Retinal pigment epithelial cell (primary cell): Measurements from ENCODE around the gene ADCK2.
A peak's percentile ranks its signal among the peaks of the same experiment; 100 is the strongest.
"Not testable (repeated sequence)": the region's sequence is repeated elsewhere in the genome, so short reads cannot be mapped to it uniquely, and the experiment has no call there.

Experiments used
- DNase-seq: peaks from one replicate; pipeline ENCODE4 v3.0.0-alpha.2; 2010; ENCODE audit warnings: low read depth
- H3K4me3 ChIP-seq: 2 replicates; pipeline ENCODE4 v1.5.1; 2011; ENCODE audit warnings: mild to moderate bottlenecking, low read length, control low read depth, moderate library complexity
- TF ChIP-seq, protein P1 (sequence below): conservative IDR thresholded peaks from 2 replicates; pipeline ENCODE4 v1.5.1; 2011; ENCODE audit warnings: low read depth, low read length, control low read depth, inconsistent platforms

The ADCK2 gene

DNA sequence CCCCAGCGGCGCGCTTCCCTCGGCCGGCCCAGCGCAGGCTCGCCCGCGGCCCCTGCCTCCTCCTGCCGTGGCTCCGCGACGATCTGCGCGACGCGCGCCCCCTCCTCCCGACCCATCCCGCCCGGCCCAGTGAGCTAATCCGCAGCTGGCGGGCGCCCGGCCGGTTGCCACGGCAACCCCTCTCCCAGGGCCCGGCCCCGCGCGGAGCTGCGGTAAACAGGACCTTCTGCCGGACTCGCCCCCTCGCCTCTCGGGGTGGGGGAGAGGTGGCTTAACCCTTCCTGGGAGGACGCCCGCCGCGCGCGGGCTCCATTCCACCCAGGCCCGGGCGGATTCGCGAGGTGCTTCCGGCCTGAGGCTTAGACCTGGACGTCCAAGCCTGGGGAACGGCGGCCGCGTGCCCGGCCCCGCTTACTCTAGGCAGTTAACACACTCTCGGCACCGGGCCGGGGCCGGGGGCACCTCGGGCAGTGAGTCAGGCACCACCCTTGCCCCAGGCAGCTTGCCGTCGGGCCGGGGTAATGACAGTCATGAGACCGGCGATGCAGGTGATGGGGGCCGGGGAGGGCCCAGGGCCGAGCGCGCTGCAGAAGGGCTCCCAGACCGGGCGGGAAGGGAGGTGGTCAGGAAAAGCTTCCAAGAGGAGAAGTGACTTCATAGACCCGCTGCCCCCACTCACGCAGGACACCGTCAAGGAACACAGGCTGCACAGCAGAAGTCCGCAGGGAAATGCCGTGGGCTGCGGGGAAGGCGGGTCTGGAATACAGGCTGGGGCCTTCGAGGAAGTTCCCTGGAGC is 31.8 kb upstream of the ADCK2 start, which contains the start of gene DENND2A:
Gene DENND2A, minus strand, starts transcription at position 87 of the 797 bp plus-strand sequence. CDS start 38,416 bp downstream, outside the sequence.
- no peak for DNase-seq
- peak within 1 kb of the TSS; percentile 60 for H3K4me3 ChIP-seq
- TF ChIP-seq, protein P1, sequence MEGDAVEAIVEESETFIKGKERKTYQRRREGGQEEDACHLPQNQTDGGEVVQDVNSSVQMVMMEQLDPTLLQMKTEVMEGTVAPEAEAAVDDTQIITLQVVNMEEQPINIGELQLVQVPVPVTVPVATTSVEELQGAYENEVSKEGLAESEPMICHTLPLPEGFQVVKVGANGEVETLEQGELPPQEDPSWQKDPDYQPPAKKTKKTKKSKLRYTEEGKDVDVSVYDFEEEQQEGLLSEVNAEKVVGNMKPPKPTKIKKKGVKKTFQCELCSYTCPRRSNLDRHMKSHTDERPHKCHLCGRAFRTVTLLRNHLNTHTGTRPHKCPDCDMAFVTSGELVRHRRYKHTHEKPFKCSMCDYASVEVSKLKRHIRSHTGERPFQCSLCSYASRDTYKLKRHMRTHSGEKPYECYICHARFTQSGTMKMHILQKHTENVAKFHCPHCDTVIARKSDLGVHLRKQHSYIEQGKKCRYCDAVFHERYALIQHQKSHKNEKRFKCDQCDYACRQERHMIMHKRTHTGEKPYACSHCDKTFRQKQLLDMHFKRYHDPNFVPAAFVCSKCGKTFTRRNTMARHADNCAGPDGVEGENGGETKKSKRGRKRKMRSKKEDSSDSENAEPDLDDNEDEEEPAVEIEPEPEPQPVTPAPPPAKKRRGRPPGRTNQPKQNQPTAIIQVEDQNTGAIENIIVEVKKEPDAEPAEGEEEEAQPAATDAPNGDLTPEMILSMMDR: no peak

DNA sequence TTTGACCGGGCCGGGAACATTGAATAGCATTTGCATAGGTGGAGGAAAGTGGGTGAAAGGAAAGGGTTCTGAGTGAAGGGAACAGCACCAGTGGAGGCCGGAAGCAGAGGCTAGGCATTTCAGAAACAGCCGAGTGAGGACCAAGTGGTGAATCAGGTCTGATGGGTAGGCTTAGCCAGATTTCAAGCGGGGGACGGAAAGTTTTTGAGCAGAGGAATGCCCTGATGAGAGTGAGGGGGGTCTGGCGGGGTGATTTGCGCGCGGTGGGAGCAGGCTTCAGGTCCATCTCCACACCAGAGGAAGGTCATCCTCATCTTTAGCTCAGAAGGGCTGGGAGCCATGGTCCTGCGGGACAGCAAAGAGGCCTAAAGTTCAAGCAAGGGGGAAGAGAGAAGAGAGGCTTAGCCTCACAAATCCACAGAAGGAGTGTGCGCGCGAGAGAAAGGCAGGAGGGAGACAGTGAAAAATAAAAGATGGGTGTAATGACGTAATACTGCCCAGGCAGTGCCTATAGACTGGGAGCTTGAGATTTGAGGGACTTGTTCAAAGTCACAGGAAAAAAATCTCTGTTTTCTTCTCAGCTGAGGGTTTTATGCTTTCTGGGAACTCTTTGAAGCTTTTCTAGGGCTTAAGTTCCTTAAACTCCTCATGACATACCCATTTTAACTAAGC is 31.1 kb upstream of the ADCK2 start:
- peak overlapping the region; percentile 52 for H3K4me3 ChIP-seq

DNA sequence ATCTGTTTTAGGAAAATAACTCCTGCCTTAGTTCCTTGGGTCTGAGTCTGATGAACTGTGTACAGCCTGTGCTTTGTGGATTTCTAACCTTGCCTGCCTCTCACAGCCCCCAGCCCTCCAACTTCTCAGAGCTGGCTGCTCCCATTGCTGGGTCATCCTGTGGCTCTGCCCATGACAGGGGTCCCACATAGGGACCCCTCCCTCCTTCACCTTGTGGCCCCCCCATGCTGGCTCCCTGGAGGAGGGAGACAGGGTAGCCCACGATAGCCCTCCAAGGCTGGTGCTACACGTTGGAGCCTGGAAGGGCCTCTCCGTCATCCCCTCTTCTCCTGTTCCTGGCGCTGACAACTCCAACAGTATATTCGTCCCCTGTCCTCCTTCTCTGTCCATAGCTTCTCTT is 29.3 kb upstream of the ADCK2 start:
- no peak overlapping the region for H3K4me3 ChIP-seq
- TF ChIP-seq, protein P1: no peak
- DNase-seq: no peak

More for the DNA sequence above, 31.1 kb upstream of the ADCK2 start:
- TF ChIP-seq, protein P1: no peak
- no peak for DNase-seq

DNA sequence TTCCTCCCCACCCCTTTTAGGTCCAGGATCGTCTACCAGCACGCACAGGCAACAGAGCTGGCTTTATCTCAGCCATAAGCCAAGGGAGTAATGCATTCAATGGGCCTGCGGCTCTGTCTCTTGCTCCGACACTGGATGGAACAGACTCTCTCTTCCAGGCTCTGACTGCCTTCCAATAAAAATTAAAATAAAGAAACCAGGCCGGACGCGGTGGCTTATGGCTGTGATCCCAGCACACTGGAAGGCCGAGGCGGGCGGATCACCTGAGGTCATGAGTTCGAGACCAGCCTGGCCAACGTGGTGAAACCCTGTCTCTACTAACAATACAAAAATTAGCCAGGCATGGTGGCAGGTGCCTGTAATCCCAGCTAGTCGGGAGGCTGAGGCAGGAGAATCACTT is 28.0 kb upstream of the ADCK2 start:
- DNase-seq, H3K4me3 ChIP-seq: not testable (repeated sequence)

DNA sequence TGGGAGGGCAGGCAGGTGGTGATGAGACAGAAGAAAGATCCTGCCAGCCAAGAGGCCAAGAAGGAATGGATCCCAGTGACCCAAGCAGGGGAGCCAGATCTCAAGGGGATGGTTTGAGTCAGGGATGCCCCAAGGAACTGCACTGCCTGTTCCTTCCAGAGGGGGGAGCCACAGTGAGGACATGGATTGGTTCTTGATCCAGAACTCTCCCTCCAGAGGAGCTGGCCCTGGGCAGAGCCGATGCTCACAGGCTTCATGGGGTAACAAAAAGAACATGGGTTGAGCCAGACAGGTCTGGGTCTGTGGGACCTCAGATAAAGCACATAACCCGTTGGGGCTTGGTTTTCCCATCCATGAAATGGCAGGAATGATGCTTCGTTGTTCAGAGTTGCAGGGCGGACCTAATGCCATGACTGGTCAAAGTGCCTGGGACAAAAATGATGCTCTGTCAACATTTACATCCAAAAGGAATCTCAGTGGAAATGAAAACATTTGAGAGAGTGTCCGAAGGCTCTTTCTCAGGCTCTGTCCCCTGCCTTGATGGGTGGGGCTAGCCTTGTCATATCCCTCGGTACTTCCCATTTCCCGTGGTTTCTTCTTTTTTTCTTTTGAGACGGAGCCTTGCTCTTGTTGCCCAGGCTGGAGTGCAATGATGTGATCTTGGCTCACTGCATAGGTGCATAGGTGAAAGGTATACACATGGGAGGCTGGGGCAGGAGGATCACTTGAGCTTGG is 27.4 kb upstream of the ADCK2 start:
- no peak overlapping the region for H3K4me3 ChIP-seq
- no peak for DNase-seq
- TF ChIP-seq, protein P1: peak; percentile 58

DNA sequence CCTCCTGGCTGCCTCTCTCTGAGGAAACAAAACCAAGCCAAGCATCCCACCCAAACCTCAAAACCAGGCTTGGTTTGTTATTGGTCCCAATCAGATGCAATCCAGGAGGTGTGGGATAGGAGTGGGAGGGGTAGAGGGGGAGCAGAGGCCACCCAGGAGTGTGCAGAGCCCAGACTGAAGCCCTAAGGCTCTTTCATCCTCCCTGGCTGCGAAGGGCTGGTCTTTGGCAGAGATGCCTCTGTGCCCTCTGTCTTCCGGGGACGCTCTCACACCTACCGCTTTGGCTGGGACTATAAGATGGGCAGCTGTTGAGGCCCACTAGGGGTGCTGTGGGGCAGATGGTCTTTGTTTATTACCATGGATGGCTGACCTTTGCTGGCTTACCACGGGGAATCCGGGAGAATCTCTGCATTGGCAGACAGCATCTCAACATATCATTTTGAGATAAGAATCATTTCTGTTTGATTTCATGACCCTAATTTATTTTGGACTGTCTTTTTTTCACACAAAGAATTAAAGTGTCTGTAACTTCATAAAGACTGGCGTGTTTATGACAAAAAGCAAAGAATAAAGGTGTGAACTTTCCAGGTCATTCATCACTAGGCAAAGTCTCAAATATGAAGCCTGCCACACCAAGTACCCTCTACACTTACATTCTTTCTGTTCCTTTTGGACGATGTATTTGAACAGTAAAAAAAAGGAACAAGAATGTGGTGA is 25.7 kb upstream of the ADCK2 start:
- no peak for DNase-seq
- TF ChIP-seq, protein P1: peak; percentile 84
- H3K4me3 ChIP-seq: no peak overlapping the region
